ENCODE data around the gene PATJ.

PATJ gene

DNA sequence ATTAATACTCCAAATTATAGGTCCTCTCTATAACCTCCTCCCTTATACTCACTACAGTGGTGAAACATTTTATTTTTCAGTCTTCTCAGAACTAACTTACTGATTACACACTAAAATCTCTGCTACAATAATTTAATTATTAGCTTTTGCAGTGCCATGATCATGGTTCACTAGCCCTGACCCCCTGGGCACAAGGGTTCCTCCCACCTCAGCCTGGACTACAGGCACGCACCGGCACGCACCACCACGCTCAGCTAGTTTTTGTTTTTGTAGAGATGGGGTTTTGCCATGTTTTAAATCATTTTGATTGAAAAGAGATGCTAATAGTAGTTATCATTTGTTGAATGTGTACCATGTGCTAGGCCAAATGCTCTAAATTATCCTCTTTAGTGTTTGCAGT lies 6.3 kb downstream of the PATJ start:
- 94 to 96% methylated on average over 4 of the region's 4 CpGs for WGBS, 2 experiments
- H3K36me3 ChIP-seq (ENCODE audit: control insufficient read depth, insufficient read depth, low read length), result no peaks in the 10 kb centered on the region
- no peaks in the 10 kb centered on the region for H3K27me3 ChIP-seq (ENCODE audit: control insufficient read depth, insufficient read depth, low read length, poor library complexity, severe bottlenecking)
- H3K4me3 ChIP-seq (ENCODE audit: insufficient read depth, low read depth, low read length), result no peak overlapping the region
- no peaks in the 10 kb centered on the region for H3K4me1 ChIP-seq (ENCODE audit: control insufficient read depth, insufficient read depth, low read length)
- no peak overlapping the region for H3K27ac ChIP-seq (ENCODE audit: insufficient read depth, low read depth, low read length, poor library complexity, severe bottlenecking)
- H3K9me3 ChIP-seq (ENCODE audit: control insufficient read depth, low read length), result no peaks in the 10 kb centered on the region

DNA sequence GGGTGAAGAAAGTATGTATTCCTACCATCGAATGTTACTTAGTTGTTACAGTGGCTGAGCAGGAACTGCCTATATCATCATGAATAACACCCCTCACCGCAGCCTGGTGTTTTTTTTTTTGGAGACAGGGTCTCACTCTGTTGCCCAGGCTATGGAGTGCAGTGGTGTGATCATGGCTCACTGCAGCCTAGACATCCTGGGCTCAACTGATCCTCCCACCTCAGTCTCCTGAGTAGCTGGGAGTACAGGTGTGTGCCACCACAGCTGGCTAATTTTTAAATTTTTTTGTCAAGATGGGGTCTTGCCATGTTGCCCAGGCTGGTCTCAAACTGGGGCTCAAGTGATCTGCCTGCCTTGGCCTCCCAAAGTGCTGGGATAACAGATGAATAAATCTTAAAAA lies 7.3 kb downstream of the PATJ start:
- 81 to 100% methylated on average over 1 to 2 of the region's 2 CpGs for WGBS, 2 experiments
- no peak overlapping the region for H3K4me3 ChIP-seq (ENCODE audit: insufficient read depth, low read depth, low read length)
- no peaks in the 10 kb centered on the region for H3K4me1 ChIP-seq (ENCODE audit: control insufficient read depth, insufficient read depth, low read length)
- no peak overlapping the region for H3K27ac ChIP-seq (ENCODE audit: insufficient read depth, low read depth, low read length, poor library complexity, severe bottlenecking)
- no peaks in the 10 kb centered on the region for H3K36me3 ChIP-seq (ENCODE audit: control insufficient read depth, insufficient read depth, low read length)
- no peaks in the 10 kb centered on the region for H3K27me3 ChIP-seq (ENCODE audit: control insufficient read depth, insufficient read depth, low read length, poor library complexity, severe bottlenecking)
- H3K9me3 ChIP-seq (ENCODE audit: control insufficient read depth, low read length), result no peaks in the 10 kb centered on the region

DNA sequence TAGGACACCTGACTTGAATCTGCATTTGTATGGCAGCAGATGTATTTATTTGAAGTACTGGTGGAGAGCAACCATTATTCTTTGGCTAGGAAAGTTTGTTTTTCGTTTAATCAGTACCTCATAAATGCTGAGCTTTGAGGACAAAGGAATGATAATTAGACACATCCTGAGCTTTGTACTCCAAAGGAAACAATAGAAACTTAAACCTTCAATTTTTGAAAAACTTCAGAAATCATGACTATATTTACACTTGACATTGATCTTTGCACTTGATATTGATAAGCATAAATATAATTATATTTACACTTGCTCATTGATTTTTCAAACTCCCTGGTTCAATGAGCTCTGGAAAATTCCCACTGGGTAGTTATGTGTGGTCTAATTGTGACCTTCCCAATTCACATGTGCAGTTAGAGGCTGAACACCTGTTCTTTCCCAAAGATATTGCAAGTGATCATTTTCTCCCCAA lies 10.7 kb downstream of the PATJ start:
- no peak overlapping the region for H3K4me3 ChIP-seq (ENCODE audit: insufficient read depth, low read depth, low read length)
- H3K9me3 ChIP-seq (ENCODE audit: control insufficient read depth, low read length), result no peaks in the 10 kb centered on the region
- no peaks in the 10 kb centered on the region for H3K27me3 ChIP-seq (ENCODE audit: control insufficient read depth, insufficient read depth, low read length, poor library complexity, severe bottlenecking)
- H3K36me3 ChIP-seq (ENCODE audit: control insufficient read depth, insufficient read depth, low read length), result no peaks in the 10 kb centered on the region
- no peaks in the 10 kb centered on the region for H3K4me1 ChIP-seq (ENCODE audit: control insufficient read depth, insufficient read depth, low read length)
- 67 to 85% methylated on average over 1 of the region's 1 CpG for WGBS, 2 experiments
- no peak overlapping the region for H3K27ac ChIP-seq (ENCODE audit: insufficient read depth, low read depth, low read length, poor library complexity, severe bottlenecking)

DNA sequence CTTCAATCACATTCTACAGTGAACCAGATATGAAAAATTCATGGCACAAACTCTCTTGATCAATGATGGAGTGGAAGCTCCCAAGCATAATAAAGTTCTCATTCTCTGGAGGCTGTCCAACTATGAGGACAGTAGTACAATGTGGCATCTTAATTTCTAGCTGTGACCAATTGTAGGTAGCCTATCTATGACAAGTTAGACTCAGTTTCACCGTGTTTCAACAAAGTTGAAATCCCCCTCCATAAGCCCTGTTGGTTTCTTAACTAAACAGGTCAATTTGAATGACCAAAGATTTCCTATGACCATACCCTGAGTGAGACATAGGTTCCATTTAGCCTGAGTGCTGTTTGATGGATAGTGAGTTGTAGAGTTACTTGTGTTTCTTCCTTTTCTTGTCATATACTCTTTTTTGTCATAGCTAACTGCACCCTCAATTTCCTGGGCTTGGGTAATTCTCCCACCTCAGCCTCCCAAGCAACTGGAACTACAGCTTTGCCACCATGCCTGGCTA lies 11.8 kb downstream of the PATJ start:
- H3K4me1 ChIP-seq (ENCODE audit: control insufficient read depth, insufficient read depth, low read length), result no peaks in the 10 kb centered on the region
- H3K9me3 ChIP-seq (ENCODE audit: control insufficient read depth, low read length), result no peaks in the 10 kb centered on the region
- H3K27ac ChIP-seq (ENCODE audit: insufficient read depth, low read depth, low read length, poor library complexity, severe bottlenecking), result no peak overlapping the region
- no peak overlapping the region for H3K4me3 ChIP-seq (ENCODE audit: insufficient read depth, low read depth, low read length)
- no peaks in the 10 kb centered on the region for H3K27me3 ChIP-seq (ENCODE audit: control insufficient read depth, insufficient read depth, low read length, poor library complexity, severe bottlenecking)
- no peaks in the 10 kb centered on the region for H3K36me3 ChIP-seq (ENCODE audit: control insufficient read depth, insufficient read depth, low read length)
- 81 to 82% methylated on average over 1 of the region's 1 CpG for WGBS, 2 experiments

DNA sequence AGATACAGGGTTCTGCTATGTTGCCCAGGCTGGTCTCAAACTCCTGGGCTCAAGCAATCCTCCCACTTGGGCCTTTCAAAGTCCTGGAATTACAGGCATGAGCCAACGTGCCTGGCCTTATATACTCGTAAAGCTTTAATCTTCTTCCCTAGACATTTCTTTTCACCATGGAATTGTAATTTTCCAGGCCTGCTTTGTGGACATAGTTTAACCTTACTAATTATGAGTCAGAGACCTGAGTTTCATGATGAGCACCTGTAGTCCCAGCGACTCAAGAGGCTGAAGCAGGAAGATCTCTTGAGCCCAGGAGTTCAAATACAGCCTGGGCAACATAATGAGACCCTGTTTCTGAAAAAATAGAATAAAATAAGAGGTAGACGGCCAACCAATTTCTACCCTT lies 12.3 kb downstream of the PATJ start:
- no peak overlapping the region for H3K27ac ChIP-seq (ENCODE audit: insufficient read depth, low read depth, low read length, poor library complexity, severe bottlenecking)
- no peaks in the 10 kb centered on the region for H3K9me3 ChIP-seq (ENCODE audit: control insufficient read depth, low read length)
- H3K4me1 ChIP-seq (ENCODE audit: control insufficient read depth, insufficient read depth, low read length), result no peaks in the 10 kb centered on the region
- no peaks in the 10 kb centered on the region for H3K36me3 ChIP-seq (ENCODE audit: control insufficient read depth, insufficient read depth, low read length)
- no peaks in the 10 kb centered on the region for H3K27me3 ChIP-seq (ENCODE audit: control insufficient read depth, insufficient read depth, low read length, poor library complexity, severe bottlenecking)
- H3K4me3 ChIP-seq (ENCODE audit: insufficient read depth, low read depth, low read length), result no peak overlapping the region
- WGBS, 2 experiments, result 92 to 93% methylated on average over 3 to 4 of the region's 4 CpGs

DNA sequence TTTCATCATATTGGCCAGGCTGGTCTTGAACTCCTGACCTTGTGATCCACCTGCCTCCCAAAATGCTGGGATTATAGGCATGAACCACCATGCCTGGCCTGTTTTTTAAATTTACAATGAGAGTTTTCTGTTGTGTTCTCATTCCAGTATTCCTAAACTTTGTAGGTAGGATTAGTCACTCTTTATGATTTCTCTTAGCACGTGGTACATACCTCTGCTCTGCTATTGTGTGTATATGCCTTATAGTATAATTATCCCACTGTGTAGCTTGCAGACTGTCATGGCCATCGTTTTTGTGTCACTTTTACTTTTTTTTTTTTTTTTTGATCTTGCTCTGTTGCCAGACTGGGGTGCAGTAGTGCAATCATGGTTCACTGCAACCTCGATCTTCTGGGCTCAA lies 14.5 kb downstream of the PATJ start:
- H3K4me3 ChIP-seq (ENCODE audit: insufficient read depth, low read depth, low read length), result no peak overlapping the region
- 93 to 100% methylated on average over 2 to 3 of the region's 3 CpGs for WGBS, 2 experiments
- H3K4me1 ChIP-seq (ENCODE audit: control insufficient read depth, insufficient read depth, low read length), result no peaks in the 10 kb centered on the region
- no peaks in the 10 kb centered on the region for H3K27me3 ChIP-seq (ENCODE audit: control insufficient read depth, insufficient read depth, low read length, poor library complexity, severe bottlenecking)
- no peaks in the 10 kb centered on the region for H3K9me3 ChIP-seq (ENCODE audit: control insufficient read depth, low read length)
- no peaks in the 10 kb centered on the region for H3K36me3 ChIP-seq (ENCODE audit: control insufficient read depth, insufficient read depth, low read length)
- H3K27ac ChIP-seq (ENCODE audit: insufficient read depth, low read depth, low read length, poor library complexity, severe bottlenecking), result no peak overlapping the region

DNA sequence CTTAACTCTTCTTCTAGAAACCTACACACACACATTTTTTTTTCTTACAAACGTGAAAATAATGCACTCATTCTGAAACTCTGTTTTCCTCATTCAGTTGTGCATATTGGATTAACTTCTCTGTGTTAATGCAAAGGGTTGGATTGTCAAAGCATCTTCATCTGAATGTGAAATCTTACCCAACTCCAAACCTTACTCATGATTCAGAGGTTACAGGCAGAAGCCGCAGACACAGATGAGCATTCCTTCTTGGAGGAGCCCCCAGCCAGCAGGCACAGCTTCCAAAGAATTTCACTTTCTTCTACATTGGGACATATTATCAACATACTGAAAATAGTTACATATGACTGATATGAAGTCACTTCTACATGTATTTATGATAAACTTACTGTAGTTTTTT lies 15.7 kb downstream of the PATJ start:
- Histone ChIP-seq H3K27me3 (ENCODE audit: control insufficient read depth, insufficient read depth, low read length, poor library complexity, severe bottlenecking) (no peaks in the 10 kb centered on the region), H3K4me1 (ENCODE audit: control insufficient read depth, insufficient read depth, low read length) (no peaks in the 10 kb centered on the region), H3K4me3 (ENCODE audit: insufficient read depth, low read depth, low read length) (no peak overlapping the region), H3K27ac (ENCODE audit: insufficient read depth, low read depth, low read length, poor library complexity, severe bottlenecking) (no peak overlapping the region), H3K9me3 (ENCODE audit: control insufficient read depth, low read length) (no peaks in the 10 kb centered on the region), H3K36me3 (ENCODE audit: control insufficient read depth, insufficient read depth, low read length) (no peaks in the 10 kb centered on the region)
- 85 to 97% methylated on average over 2 of the region's 2 CpGs for WGBS, 2 experiments

DNA sequence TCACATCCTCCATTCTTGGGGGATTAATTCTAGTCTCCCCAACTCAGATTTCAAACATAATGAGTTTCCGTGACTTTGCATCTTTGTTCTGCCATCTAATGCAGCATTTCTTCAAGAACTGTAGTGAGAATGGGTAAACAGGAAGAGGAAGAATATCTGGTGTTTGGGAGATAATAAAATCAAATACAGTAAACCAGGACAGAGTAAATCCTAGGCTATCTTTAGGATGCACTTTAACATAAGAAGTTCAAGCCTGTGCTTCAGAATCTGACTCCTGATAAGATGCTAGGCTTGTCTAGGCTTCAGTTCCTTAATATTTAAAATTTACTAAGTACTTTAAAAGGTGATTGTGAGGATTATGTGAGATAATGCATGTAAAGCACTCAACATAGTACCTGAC lies 27.9 kb downstream of the PATJ start:
- WGBS, 2 experiments, result 100% methylated on average over 1 of the region's 1 CpG
- Histone ChIP-seq H3K4me3 (ENCODE audit: insufficient read depth, low read depth, low read length) (no peak overlapping the region), H3K27me3 (ENCODE audit: control insufficient read depth, insufficient read depth, low read length, poor library complexity, severe bottlenecking) (no peaks in the 10 kb centered on the region), H3K9me3 (ENCODE audit: control insufficient read depth, low read length) (no peaks in the 10 kb centered on the region), H3K4me1 (ENCODE audit: control insufficient read depth, insufficient read depth, low read length) (no peaks in the 10 kb centered on the region), H3K27ac (ENCODE audit: insufficient read depth, low read depth, low read length, poor library complexity, severe bottlenecking) (no peak overlapping the region), H3K36me3 (ENCODE audit: control insufficient read depth, insufficient read depth, low read length) (no peaks in the 10 kb centered on the region)

DNA sequence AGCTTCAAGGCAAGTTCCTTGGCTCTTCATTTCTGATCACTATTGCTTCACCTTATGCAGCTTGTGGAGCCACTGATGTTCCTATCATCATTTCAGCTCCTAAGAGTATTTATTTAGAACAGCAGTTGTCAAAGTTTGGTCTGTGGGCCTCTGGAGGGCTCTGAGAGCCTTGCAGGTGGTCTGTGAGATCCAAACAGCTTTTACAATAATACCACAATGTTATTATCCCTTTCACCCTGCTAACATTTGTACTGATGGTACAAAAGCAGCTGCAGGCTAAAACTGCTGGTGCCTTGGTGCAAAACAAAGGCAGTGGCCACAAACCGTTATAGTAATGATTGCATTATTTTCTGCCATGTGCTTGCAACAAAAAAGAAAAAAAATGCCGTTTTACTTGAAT lies 33.8 kb downstream of the PATJ start:
- Histone ChIP-seq H3K9me3 (ENCODE audit: control insufficient read depth, low read length) (no peaks in the 10 kb centered on the region), H3K36me3 (ENCODE audit: control insufficient read depth, insufficient read depth, low read length) (no peaks in the 10 kb centered on the region), H3K27ac (ENCODE audit: insufficient read depth, low read depth, low read length, poor library complexity, severe bottlenecking) (no peak overlapping the region), H3K4me1 (ENCODE audit: control insufficient read depth, insufficient read depth, low read length) (no peaks in the 10 kb centered on the region), H3K27me3 (ENCODE audit: control insufficient read depth, insufficient read depth, low read length, poor library complexity, severe bottlenecking) (no peaks in the 10 kb centered on the region), H3K4me3 (ENCODE audit: insufficient read depth, low read depth, low read length) (no peak overlapping the region)
- WGBS, 2 experiments, result 91 to 92% methylated on average over 2 of the region's 2 CpGs

DNA sequence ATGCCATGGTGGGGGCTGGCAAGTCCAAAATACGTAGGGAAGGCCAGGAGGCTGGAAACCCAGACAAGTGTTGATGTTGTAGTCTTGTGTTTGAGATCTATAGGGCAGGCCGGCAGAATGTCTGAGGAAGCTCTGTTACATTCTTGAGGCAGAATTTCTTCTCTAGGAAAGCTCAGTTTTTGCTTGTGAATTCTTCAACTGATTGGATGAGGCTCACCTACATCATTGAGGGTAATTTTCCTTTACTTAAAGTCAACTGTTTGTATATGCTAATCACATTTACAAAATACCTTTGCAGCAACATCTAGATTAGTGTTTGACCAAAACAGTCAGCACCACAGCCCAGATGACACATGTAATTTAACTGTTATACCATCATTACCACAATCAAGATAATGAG lies 37.0 kb downstream of the PATJ start:
- 94 to 96% methylated on average over 2 of the region's 2 CpGs for WGBS, 2 experiments
- Histone ChIP-seq H3K36me3 (ENCODE audit: control insufficient read depth, insufficient read depth, low read length) (no peaks in the 10 kb centered on the region), H3K27me3 (ENCODE audit: control insufficient read depth, insufficient read depth, low read length, poor library complexity, severe bottlenecking) (no peaks in the 10 kb centered on the region), H3K27ac (ENCODE audit: insufficient read depth, low read depth, low read length, poor library complexity, severe bottlenecking) (no peak overlapping the region), H3K4me3 (ENCODE audit: insufficient read depth, low read depth, low read length) (no peak overlapping the region), H3K4me1 (ENCODE audit: control insufficient read depth, insufficient read depth, low read length) (no peaks in the 10 kb centered on the region), H3K9me3 (ENCODE audit: control insufficient read depth, low read length) (no peaks in the 10 kb centered on the region)

DNA sequence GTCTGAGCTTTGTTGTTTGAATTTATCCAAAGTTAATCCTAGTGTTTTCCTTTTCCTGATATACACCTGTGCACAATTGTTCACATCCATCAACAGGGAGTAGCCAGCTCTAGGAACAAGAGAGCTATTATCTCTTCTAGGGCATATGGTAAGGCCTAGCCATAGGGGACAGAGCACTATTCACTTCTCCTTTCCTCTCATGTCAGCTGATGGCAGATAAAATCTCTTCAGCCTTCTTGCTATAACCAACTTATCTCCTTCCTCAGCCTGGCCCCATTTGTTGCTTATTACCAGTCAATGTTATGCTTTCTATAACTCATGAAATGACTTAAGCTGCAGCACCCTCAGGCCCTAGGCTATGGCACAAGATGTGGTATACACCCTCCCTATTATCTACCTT lies 38.9 kb downstream of the PATJ start:
- Histone ChIP-seq H3K9me3 (ENCODE audit: control insufficient read depth, low read length) (no peaks in the 10 kb centered on the region), H3K4me1 (ENCODE audit: control insufficient read depth, insufficient read depth, low read length) (no peaks in the 10 kb centered on the region), H3K27me3 (ENCODE audit: control insufficient read depth, insufficient read depth, low read length, poor library complexity, severe bottlenecking) (no peaks in the 10 kb centered on the region), H3K36me3 (ENCODE audit: control insufficient read depth, insufficient read depth, low read length) (no peaks in the 10 kb centered on the region), H3K4me3 (ENCODE audit: insufficient read depth, low read depth, low read length) (no peak overlapping the region), H3K27ac (ENCODE audit: insufficient read depth, low read depth, low read length, poor library complexity, severe bottlenecking) (no peak overlapping the region)

All from ectodermal cell (in vitro differentiated cells).